RWPE1 (cell line): ENCODE data around the gene LTO1.
A peak's percentile ranks its signal among the peaks of the same experiment; 100 is the strongest.

Experiments
- CTCF ChIA-PET: fragments of 350-600 bp; sonication (Branson Sonifier 250); formaldehyde crosslinking; extraction: SDS; loops from one replicate; lab custom pipeline; 2021; lab: Yijun Ruan, JAX
- POLR2A ChIA-PET: fragments of 400-600 bp; formaldehyde crosslinking; extraction: SDS; loops from one replicate; lab custom pipeline; 2020; ENCODE audit warnings: antibody characterized with exemption; ENCODE audit not compliant: low non-redundant PET; lab: Yijun Ruan, JAX
- DNase-seq: peaks from one replicate; pipeline ENCODE4 v3.0.0; 2012; ENCODE audit warnings: low spot score
- H3K27ac ChIP-seq: fragments of 450-650 bp; 2 replicates; pipeline ENCODE4 v1.5.1; 2017
- TF ChIP-seq, protein P1 (sequence below): fragments of 450-650 bp; conservative IDR thresholded peaks from 2 replicates; pipeline ENCODE4 v1.5.1; 2017; ENCODE audit warnings: low read depth, mild to moderate bottlenecking

Gene LTO1

DNA sequence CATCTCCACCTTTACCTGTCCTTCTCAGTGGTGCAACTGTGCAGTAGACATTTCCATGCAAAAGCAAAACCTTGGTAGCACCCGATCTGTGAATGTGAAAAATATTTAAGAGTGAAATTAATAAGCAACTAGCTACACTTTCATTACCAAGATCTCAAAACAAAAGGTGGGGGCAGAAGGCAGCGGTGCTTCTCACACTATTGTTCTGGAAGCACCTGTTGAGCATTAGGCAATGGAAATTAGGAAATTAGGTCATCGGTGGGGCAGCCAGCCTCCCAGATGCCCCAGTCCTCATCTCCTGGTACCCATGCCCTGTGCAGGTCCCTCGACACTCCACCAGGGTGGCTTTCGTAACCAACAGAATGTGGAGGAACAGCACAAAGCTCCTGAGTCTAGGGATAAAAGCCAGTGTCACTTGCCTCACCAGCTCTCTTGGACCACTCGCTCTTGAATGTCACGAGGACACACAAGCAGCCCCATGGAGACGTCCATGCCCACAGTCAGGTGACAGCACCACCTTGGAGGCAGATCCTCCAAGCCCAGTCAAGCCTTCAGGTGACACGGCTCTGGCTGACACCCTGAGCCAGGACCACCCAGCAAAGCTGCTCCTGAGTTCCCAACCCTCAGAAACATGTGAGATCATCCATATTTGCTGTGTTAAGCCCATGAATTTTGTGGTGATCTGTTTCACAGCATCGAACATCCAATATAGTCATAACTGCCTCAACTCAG lies 3.3 kb downstream of the LTO1 start:
- TF ChIP-seq, protein P1, sequence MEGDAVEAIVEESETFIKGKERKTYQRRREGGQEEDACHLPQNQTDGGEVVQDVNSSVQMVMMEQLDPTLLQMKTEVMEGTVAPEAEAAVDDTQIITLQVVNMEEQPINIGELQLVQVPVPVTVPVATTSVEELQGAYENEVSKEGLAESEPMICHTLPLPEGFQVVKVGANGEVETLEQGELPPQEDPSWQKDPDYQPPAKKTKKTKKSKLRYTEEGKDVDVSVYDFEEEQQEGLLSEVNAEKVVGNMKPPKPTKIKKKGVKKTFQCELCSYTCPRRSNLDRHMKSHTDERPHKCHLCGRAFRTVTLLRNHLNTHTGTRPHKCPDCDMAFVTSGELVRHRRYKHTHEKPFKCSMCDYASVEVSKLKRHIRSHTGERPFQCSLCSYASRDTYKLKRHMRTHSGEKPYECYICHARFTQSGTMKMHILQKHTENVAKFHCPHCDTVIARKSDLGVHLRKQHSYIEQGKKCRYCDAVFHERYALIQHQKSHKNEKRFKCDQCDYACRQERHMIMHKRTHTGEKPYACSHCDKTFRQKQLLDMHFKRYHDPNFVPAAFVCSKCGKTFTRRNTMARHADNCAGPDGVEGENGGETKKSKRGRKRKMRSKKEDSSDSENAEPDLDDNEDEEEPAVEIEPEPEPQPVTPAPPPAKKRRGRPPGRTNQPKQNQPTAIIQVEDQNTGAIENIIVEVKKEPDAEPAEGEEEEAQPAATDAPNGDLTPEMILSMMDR: no peak
- H3K27ac ChIP-seq: peak overlapping the region; percentile 19; the same call in 1 of the 2 replicates
- ChIA-PET POLR2A (no interaction called here), CTCF (interaction anchor here (0.5 to 0.7 kb wide), 4 partner anchors 21 to 657 kb away, joined by 3 read pairs; no protein-coding TSS in a partner anchor)
- DNase-seq: no peak

DNA sequence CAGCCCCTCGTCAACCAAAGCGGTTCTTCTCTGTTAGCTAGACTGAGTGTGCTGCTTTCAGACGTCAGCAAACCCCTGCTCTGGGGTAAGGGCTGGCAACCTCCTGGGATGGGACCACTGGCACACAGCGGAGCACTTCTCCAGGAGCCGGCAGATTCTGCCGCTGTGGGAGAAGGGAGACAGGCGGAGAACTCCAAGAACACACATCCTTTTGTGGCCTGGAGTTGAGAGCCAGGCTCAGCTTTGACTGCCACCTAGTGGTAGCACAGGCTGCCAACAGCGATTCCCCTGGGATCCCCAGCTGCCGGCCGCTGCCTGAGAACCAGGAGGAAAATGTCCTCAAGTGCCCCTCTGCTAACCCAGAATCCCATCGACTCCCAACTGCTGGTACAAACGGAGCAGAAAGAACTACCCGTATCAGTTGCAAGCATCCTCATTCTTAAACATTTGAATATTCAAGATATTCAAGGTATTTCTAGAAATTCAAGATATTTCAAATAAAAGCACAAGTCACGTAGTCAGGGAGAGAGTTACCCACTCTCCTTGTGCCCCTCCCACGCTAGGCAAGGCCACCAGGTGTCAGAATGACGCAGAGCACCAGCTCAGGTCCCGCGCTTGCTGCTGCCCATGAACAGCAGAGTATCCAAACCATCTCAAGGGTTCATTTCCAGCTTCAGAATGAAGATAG lies 4.9 kb downstream of the LTO1 start:
- TF ChIP-seq, protein P1: peak; percentile 94
- DNase-seq: peak; percentile 84
- H3K27ac ChIP-seq: peak overlapping the region; percentile 54
- ChIA-PET POLR2A (no interaction called here), CTCF (interaction anchor here (0.5 to 2.1 kb wide), 17 partner anchors 9 to 961 kb away, joined by 3 to 16 read pairs (median 3); no protein-coding TSS in a partner anchor)

- no peak overlapping the region for H3K27ac ChIP-seq
- DNase-seq: no peak
- TF ChIP-seq, protein P1: no peak
- ChIA-PET POLR2A (no interaction called here), CTCF (interaction anchor here (0.7 to 2.1 kb wide), 10 partner anchors 8 to 580 kb away, joined by 3 to 16 read pairs (median 7); no protein-coding TSS in a partner anchor)
These were observed 5.7 kb downstream of the LTO1 start for GRCh38 chr11:69669486-69669885.

DNA sequence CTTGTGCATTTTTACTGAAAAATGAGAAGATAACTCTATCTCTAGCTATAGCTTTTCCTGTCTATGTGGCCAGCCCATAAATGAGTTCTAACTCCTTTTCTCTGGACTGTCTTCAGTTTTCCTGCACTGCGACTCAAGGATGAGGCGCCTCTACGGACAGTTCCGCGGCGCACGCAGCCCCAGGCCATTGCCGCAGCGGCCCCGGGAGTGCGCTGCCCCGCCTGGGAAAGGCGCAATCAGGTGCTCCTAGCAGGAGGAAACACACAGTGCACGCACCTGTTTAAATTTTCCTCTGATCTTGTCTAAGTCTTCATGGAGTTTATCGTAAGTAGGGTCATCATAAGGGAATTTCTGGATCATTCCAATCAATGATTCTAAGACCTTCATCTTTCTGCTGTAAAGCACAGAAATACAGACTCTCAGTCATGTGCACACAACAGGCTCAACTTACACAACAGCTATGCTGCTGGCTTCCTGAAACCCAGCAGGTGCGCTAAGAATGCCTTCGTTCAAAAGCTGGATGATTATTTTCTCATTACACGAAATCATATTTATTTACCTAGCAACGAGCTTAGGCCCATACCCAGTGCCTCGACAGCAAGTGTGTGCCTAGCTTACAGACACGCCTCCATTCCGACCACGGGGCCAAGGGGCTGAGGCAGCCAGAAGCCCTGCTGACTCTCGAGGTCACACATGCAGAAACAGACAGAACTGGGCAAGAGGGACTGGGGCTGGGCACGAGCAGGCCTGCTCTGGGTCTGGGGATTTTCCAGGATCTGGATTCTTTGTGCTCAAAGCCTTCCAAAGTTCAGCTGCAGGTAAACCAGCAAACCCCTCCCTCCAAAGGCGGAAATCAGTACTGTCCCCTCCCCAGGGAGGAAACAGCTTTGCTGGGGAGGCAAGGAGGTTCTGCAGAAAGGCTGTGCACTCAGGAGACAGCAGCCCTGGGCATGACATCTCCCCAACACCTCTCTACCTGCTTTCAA lies 7.2 kb downstream of the LTO1 start:
- peak overlapping the region; percentile 63 for H3K27ac ChIP-seq
- ChIA-PET POLR2A (no interaction called here), CTCF (interaction anchor here (0.6 kb wide), 2 partner anchors 819 to 866 kb away, joined by 3 read pairs; no protein-coding TSS in a partner anchor)
- no peak for DNase-seq
- TF ChIP-seq, protein P1: no peak

DNA sequence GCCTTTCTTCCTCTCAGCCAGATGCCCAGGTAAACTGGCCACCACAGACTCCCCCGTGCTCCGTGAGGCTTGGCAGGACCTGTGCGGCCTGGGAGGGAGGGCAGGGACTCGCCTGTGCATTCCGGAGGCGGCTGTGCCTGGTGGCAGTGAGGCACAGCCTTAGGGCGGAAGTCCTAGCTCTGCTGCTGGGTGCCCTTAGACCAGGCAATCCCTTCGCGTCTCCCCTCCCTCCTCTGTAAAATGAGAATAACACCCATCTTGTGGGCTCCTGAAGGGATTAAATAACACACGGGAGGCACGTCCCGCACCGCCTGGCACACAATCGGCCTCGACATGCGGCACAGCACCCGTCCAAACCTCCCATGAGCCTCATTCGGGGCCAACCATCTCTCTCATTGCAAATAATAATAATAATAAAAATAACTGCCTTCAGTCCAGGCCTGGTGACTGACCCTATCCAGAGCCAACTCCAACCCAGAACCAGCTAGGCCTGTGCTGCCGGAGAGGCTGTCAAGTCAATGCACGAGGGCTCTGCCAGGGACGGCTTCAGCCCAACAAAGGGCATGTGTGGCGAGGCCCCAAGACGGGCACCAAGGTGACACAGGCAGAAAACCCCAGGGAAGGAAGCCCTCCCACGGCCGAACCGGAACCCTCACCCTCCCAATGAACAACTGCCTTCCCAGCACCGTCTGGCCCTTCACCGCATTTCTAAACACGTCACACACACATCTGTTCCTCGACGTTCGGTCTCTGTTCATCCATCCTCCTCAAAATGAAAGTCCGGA lies 8.2 kb downstream of the LTO1 start:
- DNase-seq: no peak
- TF ChIP-seq, protein P1: no peak
- H3K27ac ChIP-seq: no peak overlapping the region
- CTCF ChIA-PET: interaction anchor here (0.6 kb wide), 1 partner anchor 529 kb away, joined by 3 read pairs; no protein-coding TSS in a partner anchor
- POLR2A ChIA-PET: no interaction called here
